ENCODE measurements around the gene RGR.

The RGR gene

DNA sequence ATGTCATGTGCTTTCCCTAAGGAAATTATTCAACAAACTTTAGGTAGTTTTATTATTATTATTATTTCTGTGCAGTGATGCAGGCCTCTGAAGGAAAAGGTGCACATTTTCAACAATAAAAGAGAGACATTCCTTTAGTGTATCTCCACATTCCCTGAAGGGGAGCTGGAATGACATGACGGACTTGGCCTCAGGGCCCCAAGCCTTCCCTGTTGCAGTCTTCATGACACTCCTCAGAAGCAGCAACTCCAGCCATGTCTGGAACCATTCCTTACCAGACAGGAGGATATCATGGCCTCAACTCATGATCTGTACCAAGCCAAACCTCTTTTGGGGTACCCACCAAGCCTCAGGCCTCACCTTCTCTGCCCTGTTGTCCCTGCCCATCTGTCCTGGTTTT lies 48.3 kb downstream of the RGR start:
- in situ Hi-C loops (cut with MboI; ENCODE audit: low sequenced_read_pairs): no loop called here

DNA sequence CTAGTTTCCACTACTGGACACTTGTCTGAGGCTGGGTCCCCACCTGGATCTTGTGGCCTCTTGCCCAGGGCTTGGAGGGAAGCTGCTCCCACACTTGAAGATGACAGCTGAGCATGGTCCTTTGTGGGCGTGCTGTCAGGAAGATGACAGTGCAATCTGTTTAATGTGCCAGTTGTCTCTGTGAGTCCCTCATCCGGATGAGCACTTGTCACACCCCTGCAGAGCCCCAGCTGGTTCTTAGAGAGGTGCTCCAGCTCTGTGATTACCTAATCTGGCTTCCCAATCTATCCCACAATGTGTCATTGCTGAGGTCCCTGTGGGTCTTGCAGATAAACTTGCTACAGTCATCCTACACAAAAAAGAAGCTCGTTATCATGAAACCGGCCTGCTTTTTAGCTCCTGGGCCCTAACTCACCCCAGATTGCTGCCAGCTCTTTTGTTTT lies 48.7 kb downstream of the RGR start:
- in situ Hi-C loops (cut with MboI; ENCODE audit: low sequenced_read_pairs): no loop called here

DNA sequence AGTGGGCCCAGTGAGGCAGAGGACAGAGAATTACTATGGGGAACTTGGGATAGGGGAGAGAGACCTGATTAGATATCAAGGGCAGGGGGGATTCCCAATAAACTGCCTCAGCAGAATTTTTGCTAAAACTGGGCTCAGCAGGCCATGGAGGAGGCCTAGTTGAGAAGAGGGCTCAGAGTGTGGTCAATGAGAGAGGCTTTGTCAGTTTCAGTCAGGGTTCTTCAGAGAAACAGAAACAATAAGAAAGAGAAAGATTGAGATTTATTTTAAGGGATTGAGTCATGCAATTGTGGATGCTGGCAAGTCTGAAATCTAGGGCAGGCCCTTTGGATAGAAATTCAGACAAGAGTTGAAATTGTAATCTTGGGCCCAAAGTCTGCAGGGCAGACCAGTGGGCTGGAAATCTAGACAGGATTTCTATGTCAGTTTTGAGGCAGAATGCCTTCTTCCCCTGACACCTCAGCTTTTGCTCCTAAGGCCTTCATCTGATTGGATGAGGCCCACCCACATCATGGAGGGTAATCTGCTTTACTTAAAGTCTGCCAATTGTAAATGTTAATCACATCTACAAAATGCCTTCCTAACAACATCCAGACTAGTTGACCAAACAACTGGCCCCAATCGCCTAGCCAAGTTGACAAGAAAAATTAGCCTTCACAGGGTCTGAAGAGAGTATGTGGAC lies 50.1 kb downstream of the RGR start:
- in situ Hi-C loops (cut with MboI; ENCODE audit: low sequenced_read_pairs): no loop called here

DNA sequence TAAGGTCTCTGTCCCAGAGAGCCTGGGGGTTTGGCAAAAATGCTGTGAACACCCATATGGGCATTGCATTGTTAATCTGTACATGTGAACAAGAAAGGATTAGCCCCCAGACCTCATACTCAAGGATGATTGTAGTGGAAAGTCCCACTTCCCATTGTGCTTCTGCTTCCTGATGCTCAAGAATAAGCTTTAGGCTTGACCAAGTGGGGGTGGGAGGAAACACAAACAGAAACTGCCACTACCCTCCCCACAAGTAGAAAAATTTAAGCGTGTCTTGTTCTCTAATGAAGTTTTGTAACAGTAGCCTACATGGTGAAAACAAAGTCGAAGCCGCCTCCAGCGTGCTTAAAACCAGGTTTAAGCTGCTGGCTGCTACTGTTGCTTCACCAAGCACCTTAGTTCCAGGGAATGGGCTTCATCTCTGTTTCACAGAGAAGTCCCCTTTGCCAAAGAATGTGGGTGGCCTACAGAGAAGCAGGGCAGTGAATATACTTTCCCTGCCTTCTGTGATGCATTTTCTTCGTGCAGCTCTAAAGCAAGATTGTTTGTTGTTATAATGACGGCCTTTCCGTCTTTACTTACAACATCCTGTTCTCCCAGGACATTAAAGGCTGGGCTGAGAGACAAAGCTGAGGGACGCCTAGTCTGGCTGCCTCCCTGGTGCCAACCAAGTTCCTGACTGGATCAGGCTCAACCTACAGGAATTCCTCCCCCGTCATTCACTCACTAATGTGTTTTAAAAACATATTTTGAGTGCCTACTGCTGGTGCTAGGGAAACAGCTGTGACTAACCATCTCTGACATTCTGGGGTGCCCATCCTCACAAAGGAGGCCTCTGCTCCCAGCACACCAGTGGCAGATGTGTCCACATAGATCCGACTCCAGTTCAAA lies 51.5 kb downstream of the RGR start:
- in situ Hi-C loops (cut with MboI; ENCODE audit: low sequenced_read_pairs): no loop called here

DNA sequence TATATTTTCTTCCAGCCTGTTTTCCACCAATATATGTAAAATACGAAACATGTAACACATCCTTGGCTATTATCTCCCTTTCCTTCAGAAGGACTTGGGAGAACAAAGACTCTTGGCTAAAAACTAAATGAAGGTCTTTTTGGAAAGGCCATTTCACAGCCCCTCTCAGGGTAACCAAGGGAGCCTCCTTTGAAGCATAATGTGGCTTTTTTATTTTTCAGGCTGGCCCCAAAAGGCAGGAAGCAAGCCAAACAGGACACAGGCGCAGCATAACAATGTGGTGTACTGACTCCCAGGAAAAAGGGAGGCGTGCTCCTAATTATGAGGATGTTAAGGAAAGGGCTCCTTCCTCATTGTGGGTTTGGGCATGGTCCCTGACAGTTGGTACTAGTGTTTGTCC lies 53.2 kb downstream of the RGR start:
- in situ Hi-C loops (cut with MboI; ENCODE audit: low sequenced_read_pairs): no loop called here

DNA sequence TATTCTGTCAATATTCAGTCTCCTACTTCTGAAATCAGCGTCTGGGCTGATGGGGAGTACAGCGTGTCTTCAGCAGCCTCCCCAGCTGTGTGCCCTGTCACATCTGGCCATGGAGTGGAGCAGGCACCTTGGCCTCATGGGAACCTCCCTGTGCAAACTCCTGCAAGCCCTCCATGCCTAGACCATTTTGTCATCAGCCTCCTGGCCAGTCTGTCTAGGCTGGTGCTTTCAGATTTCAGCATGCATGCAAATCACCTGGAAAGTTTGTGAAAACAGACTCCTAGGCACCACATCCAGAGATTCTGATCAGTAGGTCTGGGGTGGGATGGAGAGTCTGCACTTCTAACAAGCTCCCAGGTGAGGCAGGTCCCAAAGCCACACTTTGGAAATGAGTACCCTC lies 57.4 kb downstream of the RGR start:
- in situ Hi-C loops (cut with MboI; ENCODE audit: low sequenced_read_pairs): no loop called here

DNA sequence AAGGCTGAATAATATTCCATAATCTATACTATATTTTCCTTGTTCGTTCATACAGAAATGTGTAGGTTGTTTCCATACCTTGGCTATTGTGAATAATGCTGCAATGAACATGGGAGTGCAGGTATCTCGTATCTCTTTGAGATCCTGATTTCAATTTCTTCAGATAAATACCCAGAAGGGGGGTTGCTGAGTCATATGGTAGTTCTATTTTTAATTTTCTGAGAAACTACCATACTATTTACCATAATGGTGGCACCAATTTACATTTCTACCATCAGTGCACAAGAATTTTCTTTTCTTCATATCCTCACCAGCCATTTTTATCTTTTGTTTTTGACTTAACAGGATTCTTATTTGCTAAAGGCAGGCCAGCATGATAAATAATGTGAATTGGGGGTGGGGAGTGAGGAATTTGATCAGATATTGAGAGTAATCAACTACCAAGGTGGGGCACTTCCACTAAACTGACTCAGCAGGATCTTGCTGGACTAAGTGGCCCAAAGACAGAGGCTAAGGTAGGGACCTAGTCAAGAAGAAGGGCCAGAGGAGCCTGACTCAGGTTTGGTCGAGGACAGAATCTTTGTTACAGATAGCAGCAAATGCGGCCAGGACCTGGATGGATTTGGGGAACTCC lies 62.0 kb downstream of the RGR start:
- in situ Hi-C loops (cut with MboI; ENCODE audit: low sequenced_read_pairs): no loop called here

DNA sequence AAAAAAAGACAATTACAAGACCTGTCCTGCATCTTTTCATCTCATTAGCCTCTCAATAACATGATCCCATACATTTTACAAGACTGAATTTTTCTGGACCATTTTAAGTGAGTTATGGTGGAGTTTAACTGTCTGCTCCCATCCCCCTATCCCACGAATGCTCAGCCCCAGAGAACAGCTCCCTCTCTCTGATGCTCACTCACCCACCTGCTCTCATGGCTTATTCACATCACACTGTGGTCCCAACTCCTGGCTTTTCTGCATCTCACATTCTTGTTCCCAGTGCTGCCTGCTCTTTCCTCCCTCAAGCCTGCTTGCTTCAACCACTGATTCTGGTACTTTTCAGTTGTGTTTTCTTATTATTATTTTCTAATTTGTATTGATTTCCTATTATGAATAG lies 63.2 kb downstream of the RGR start:
- in situ Hi-C loops (cut with MboI; ENCODE audit: low sequenced_read_pairs): no loop called here

DNA sequence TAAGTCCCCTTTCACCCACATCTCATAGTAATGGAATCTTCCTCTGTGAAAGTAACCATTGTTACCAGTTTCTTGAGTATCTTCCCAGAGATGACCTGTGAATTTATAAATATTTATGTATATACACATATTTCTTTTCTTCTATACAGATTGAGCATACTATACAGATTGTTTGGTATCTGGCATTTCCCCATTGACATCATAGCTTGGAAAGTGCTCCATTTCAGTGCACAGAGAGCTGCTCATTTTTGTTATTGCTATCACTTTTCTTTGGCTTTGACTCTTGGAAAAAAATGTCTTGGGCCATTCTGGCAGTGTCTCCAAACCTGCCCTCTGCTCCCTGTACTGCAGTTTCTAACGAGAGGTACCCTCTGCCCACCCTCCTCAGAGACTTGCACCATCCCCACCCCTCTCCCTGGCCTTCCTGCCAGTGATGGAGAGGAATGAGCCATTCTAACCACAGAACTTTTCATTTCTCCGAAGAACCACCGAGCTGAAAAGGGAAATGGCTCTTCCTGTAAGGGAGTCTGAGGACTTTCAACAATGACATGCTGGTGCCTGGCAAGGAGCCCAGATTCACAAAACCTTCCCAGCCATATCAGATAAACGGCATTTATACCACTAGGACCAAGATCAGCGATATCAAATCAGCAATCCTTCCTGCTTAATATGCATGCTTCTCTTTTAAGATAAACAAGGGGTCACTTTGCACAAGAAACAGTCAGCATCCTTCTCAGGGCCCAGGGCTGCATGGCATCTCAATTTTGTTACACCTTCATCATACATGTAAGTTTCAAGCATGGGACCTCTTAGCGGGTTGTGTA lies 63.8 kb downstream of the RGR start:
- in situ Hi-C loops (cut with MboI; ENCODE audit: low sequenced_read_pairs): no loop called here

Data from hTERT RPE-1 (cell line).